Upper lobe of left lung (tissue), 6 donors: ENCODE results near the gene SNX15. TPM values are rescaled to one million over a fixed set of nuclear protein-coding genes. Genes with fewer than 3 reads are reported as not detected.

Source experiments
- ATAC-seq, 2 donors: fragments of 200-7000 bp; cut with Tn5 transposase; one replicate each; pipeline ENCODE4 v1.9.1; 2022; ENCODE audit warnings: mild to moderate bottlenecking in 2 of 2, moderate library complexity in 2 of 2; ENCODE audit not compliant: low FRiP score in 2 of 2
- DNase-seq, 2 donors: peaks; one replicate each; pipeline ENCODE4 v3.0.0-alpha.2; 2019 to 2020
- H3K27ac ChIP-seq, 4 donors: fragments of 200-600 bp; sonication (generic); one replicate each; pipeline ENCODE4 v1.5.1; 2016 to 2019
- H3K27me3 ChIP-seq, 4 donors: fragments of 200-600 bp; sonication (generic); one replicate each; pipeline ENCODE4 v1.5.1; 2017 to 2019
- H3K36me3 ChIP-seq, 4 donors: fragments of 200-600 bp; sonication (generic); one replicate each; pipeline ENCODE4 v1.5.1; 2016 to 2019
- H3K4me1 ChIP-seq, 4 donors: fragments of 200-600 bp; sonication (generic); one replicate each; pipeline ENCODE4 v1.5.1; 2018 to 2019
- H3K4me3 ChIP-seq, 4 donors: fragments of 200-600 bp; sonication (generic); one replicate each; pipeline ENCODE4 v1.5.1; 2017 to 2019; ENCODE audit warnings: mild to moderate bottlenecking in 2 of 4, moderate library complexity in 1 of 4
- H3K9me3 ChIP-seq, 4 donors: fragments of 200-600 bp; sonication (generic); one replicate each; pipeline ENCODE4 v1.5.1; 2018 to 2019
- EP300 ChIP-seq, 4 donors: sonication (generic); formaldehyde crosslinking; IDR thresholded peaks; one replicate each; pipeline ENCODE4 v1.5.1; 2017; ENCODE audit warnings: antibody characterized with exemption in 4 of 4, control low read depth in 2 of 4
- POLR2A ChIP-seq, 4 donors: fragments of 450-650 bp; IDR thresholded peaks; one replicate each; pipeline ENCODE4 v1.5.1; 2016 to 2017; ENCODE audit warnings: antibody characterized with exemption in 4 of 4, mild to moderate bottlenecking in 2 of 4
- POLR2AphosphoS5 ChIP-seq, 2 donors: sonication (generic); formaldehyde crosslinking; IDR thresholded peaks; one replicate each; pipeline ENCODE4 v1.5.1; 2017; ENCODE audit warnings: antibody characterized with exemption in 2 of 2
- WGBS, 2 donors: methylation state at CpG; one replicate each; pipeline ENCODE4 v1.1.5; 2017 to 2018; 5-methylcytosine and 5-hydroxymethylcytosine counted together
- total RNA-seq, 6 donors: library from RNA; depleted of rRNA in 4 of 6; stranded (reverse); fragments of >200 nt in 4 of 6; gene quantifications; one replicate each; pipeline versions ENCODE4 v1.1.0 to v1.2.1, GENCODE V29; 2016 to 2021
- TF ChIP-seq, protein P1 (sequence below), 6 experiments: fragments of 450-650 bp in 4 of 6; fragments of 200-600 bp in 2 of 6; sonication (generic) in 2 of 6; IDR thresholded peaks; one replicate each; pipeline ENCODE4 v1.5.1; 2016 to 2019; ENCODE audit warnings: antibody characterized with exemption in 6 of 6
- donor health status: DM: no; HTN: no; CAD: no; lungs with moderate emphysema.
- donor health status: DM: no; HTN: yes; CAD: no; lungs with severe emphysema.

The SNX15 gene
- total RNA-seq, 6 donors from 2014 or later, result 14.7 to 32.1 (median 21.2) TPM

DNA sequence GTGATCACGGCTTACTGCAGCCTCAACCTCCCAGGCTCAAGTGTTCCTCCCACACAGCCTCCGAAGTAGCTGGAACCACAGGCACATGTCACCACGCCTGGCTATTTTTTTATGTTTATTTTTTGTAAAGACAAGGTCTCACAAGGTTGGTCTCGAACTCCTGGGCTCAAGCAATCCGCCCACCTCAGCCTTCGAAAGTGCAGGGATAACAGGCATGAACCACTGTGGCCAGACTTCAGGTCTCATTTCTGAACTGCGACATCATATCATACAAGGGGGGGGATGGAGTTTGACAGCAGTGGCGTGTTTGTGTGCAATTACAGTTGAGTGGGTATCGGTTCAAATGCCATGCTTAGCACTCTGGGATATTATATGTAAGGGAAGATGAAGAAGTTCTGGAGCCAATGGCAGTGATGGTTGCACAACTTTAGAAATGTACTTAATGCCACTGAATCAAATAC lies 24.2 kb downstream of the SNX15 start:
- 82 to 83% methylated on average over 9 of the region's 9 CpGs for WGBS, 2 donors
- Histone ChIP-seq H3K4me3 (no peak overlapping the region), H3K4me1 (peaks cover 10 to 20% (median 16%) of the 10 kb centered on the region in 4 donors), H3K36me3 (no peaks in the 10 kb centered on the region), H3K9me3 (no peaks in the 10 kb centered on the region), H3K27ac (no peak overlapping the region), H3K27me3 (no peaks in the 10 kb centered on the region)
- ATAC-seq (no peak), DNase-seq (no peak)
- TF ChIP-seq EP300 (IDR thresholded peaks at IDR 0.05) (no peak), POLR2AphosphoS5 (IDR thresholded peaks at IDR 0.05) (no peak), POLR2A (IDR thresholded peaks at IDR 0.05) (no peak)
- TF ChIP-seq, protein P1, sequence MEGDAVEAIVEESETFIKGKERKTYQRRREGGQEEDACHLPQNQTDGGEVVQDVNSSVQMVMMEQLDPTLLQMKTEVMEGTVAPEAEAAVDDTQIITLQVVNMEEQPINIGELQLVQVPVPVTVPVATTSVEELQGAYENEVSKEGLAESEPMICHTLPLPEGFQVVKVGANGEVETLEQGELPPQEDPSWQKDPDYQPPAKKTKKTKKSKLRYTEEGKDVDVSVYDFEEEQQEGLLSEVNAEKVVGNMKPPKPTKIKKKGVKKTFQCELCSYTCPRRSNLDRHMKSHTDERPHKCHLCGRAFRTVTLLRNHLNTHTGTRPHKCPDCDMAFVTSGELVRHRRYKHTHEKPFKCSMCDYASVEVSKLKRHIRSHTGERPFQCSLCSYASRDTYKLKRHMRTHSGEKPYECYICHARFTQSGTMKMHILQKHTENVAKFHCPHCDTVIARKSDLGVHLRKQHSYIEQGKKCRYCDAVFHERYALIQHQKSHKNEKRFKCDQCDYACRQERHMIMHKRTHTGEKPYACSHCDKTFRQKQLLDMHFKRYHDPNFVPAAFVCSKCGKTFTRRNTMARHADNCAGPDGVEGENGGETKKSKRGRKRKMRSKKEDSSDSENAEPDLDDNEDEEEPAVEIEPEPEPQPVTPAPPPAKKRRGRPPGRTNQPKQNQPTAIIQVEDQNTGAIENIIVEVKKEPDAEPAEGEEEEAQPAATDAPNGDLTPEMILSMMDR (IDR thresholded peaks at IDR 0.05), result no peak

DNA sequence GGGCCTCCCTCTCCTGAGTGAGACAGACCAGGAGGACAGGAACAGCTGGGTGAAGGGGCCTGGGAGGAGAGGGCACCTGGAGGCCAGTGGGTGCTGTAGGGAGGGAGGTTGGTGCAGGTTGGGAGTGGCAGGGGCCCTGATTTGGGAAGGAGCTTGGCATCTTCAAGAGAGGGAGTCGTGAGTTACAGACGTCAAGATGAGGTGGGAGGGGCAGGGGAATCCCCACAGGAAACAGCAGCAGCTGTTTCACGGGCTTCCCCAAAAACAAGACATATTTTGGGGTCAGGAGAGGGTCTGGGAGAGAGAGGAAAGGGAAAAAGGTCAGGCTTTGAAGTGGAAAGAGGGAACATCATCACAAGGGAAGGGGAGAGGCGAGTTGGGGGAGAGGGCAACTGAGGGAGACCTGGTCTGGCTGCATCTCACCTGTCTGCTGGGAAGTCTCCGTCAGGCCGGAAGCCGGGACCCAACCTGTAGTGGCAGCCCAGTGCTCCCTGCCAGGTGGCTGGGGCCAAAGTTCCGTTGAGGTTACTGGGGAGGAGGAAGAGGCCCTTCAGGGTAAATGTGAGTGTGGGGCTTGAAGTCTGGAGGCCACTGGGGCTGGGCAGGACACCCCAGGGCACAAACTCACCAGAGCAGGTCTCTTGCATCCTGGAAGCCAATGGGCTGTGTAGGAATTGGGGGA lies 26.7 kb downstream of the SNX15 start:
- no peak for ATAC-seq
- Histone ChIP-seq H3K4me1 (no peaks in the 10 kb centered on the region), H3K9me3 (no peaks in the 10 kb centered on the region), H3K4me3 (no peak overlapping the region), H3K36me3 (no peaks in the 10 kb centered on the region), H3K27ac (no peak overlapping the region), H3K27me3 (no peaks in the 10 kb centered on the region)
- 37 to 43% methylated on average over 8 of the region's 8 CpGs for WGBS, 2 donors
- DNase-seq, result no peak
- TF ChIP-seq POLR2AphosphoS5 (IDR thresholded peaks at IDR 0.05), result no peak
- TF ChIP-seq, protein P1 (IDR thresholded peaks at IDR 0.05), result no peak
- TF ChIP-seq POLR2A (IDR thresholded peaks at IDR 0.05), result no peak
- no peak for TF ChIP-seq EP300 (IDR thresholded peaks at IDR 0.05)

DNA sequence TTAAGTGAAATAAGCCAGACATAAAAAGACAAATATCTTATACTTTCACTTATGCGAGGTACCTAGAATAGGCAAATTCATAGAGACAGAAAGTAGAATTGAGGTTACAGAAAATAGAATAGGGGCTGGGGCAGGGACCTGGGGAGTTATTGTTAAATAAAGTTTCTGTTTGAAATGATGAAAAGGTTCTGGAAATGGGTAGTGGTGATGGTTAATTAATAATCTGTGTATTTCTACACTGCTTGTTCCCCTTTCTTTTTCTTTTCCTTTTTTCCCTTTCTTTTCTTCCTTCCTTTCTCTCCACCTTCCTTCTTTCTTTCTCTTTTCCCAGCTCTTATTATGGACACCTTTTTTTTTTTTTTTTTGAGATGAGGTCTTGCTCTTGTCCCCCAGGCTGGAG lies 28.3 kb downstream of the SNX15 start:
- DNase-seq (no peak), ATAC-seq (no peak)
- no peaks in the 10 kb centered on the region for H3K4me1 ChIP-seq
- no peak for TF ChIP-seq POLR2A (IDR thresholded peaks at IDR 0.05)
- TF ChIP-seq, protein P1 (IDR thresholded peaks at IDR 0.05), result no peak
- TF ChIP-seq EP300 (IDR thresholded peaks at IDR 0.05), result no peak
- no peak for TF ChIP-seq POLR2AphosphoS5 (IDR thresholded peaks at IDR 0.05)
- no peaks in the 10 kb centered on the region for H3K9me3 ChIP-seq
- H3K36me3 ChIP-seq, result no peaks in the 10 kb centered on the region
- H3K4me3 ChIP-seq, result no peak overlapping the region
- WGBS, 2 donors, result 77 to 78% methylated on average over 1 of the region's 1 CpG
- H3K27ac ChIP-seq, result no peak overlapping the region
- H3K27me3 ChIP-seq, result no peaks in the 10 kb centered on the region

DNA sequence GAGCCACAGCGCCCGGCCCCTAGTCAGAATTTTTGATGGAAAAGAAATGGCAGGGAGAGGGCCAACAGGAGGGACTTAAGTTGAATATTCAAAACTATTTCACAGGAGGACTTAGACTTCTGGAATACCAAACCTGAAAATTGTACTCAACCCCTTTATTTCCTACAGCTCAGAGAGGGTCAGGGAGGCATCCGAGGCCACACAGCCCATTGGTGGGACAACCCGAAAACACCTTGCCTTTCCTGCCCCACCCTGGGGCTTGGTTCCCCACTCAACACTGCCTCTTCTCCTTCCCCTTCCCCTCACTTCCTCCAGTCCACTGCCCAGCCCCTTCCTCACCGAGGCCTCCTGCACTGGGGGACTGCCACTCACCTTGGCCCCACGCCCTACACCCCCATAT lies 29.8 kb downstream of the SNX15 start:
- H3K4me1 ChIP-seq, result no peaks in the 10 kb centered on the region
- no peak for DNase-seq
- no peak overlapping the region for H3K27ac ChIP-seq
- H3K4me3 ChIP-seq, result no peak overlapping the region
- H3K27me3 ChIP-seq, result no peaks in the 10 kb centered on the region
- WGBS, 2 donors, result 90 to 97% methylated on average over 6 of the region's 6 CpGs
- no peaks in the 10 kb centered on the region for H3K9me3 ChIP-seq
- TF ChIP-seq, protein P1 (IDR thresholded peaks at IDR 0.05), result no peak
- no peak for TF ChIP-seq POLR2AphosphoS5 (IDR thresholded peaks at IDR 0.05)
- no peak for TF ChIP-seq EP300 (IDR thresholded peaks at IDR 0.05)
- TF ChIP-seq POLR2A (IDR thresholded peaks at IDR 0.05), result no peak
- ATAC-seq, result no peak
- H3K36me3 ChIP-seq, result no peaks in the 10 kb centered on the region

DNA sequence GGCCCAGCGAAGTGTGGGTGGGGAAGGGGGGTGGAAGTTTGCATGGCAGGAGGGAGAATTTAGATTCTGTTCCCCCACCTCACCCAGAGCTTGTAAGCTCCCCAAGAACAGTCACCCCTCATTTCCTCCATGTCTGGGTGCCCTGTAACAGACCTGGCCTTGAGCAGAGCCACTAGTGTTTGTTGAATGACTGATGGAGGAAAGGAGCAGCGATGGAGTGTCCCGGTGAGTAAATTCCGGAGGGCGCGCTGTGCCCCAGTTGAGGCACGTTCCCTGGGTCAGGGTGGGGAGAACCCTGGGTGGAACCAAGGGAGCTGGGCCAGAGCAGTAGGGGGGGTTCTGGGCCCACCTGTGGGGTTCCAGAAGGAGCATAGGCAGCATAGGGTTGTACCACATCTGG lies 30.3 kb downstream of the SNX15 start:
- 84 to 86% methylated on average over 7 of the region's 7 CpGs for whole genome bisulfite sequencing, 2 donors
- DNase-seq (no peak), ATAC-seq (no peak)
- Histone ChIP-seq H3K27me3 (no peaks in the 10 kb centered on the region), H3K9me3 (no peaks in the 10 kb centered on the region), H3K4me1 (no peaks in the 10 kb centered on the region), H3K27ac (no peak overlapping the region), H3K4me3 (no peak overlapping the region), H3K36me3 (no peaks in the 10 kb centered on the region)
- TF ChIP-seq POLR2A (IDR thresholded peaks at IDR 0.05) (no peak), EP300 (IDR thresholded peaks at IDR 0.05) (no peak), POLR2AphosphoS5 (IDR thresholded peaks at IDR 0.05) (no peak)
- TF ChIP-seq, protein P1 (IDR thresholded peaks at IDR 0.05), result no peak
